Activated CD4-positive, alpha-beta memory T cell treated with anti-CD3 and anti-CD28 coated beads, Interleukin-2, amount 10 ng/mL, durations not matched to agents 7 days and 5 days (primary cell): Measurements from ENCODE around the gene RGS9BP. TPM values are rescaled to one million over a fixed set of nuclear protein-coding genes. Genes with fewer than 3 reads are reported as not detected.
"Not testable (repeated sequence)": the region's sequence is repeated elsewhere in the genome, so short reads cannot be mapped to it uniquely, and the experiment has no call there.

Experiments
- CTCF ChIA-PET: fragments of 350-600 bp; sonication (Branson Sonifier 250); formaldehyde crosslinking; loops from one replicate; lab custom pipeline; 2021; ENCODE audit warnings: antibody characterized with exemption, inconsistent platforms; lab: Charles Lee
- POLR2A ChIA-PET: fragments of 350-600 bp; sonication (Branson Sonifier 250); formaldehyde crosslinking; loops from one replicate; lab custom pipeline; 2021; ENCODE audit warnings: antibody characterized with exemption; lab: Charles Lee
- DNase-seq: peaks from one replicate; pipeline ENCODE4 v3.0.0-alpha.2; 2020
- H3K27ac Mint-ChIP-seq: one replicate; pipeline ENCODE4 v1.8.0; 2021; ENCODE audit warnings: mild to moderate bottlenecking, mixed read lengths
- H3K27me3 Mint-ChIP-seq: one replicate; pipeline ENCODE4 v1.8.0; 2021; ENCODE audit warnings: mixed read lengths
- H3K36me3 Mint-ChIP-seq: one replicate; pipeline ENCODE4 v1.8.0; 2021; ENCODE audit warnings: low read depth, mixed read lengths
- H3K4me1 Mint-ChIP-seq: one replicate; pipeline ENCODE4 v1.8.0; 2021; ENCODE audit warnings: mixed read lengths
- H3K4me3 Mint-ChIP-seq: one replicate; pipeline ENCODE4 v1.8.0; 2021; ENCODE audit warnings: mild to moderate bottlenecking, mixed read lengths
- H3K9me3 Mint-ChIP-seq: one replicate; pipeline ENCODE4 v1.8.0; 2021; ENCODE audit warnings: mixed read lengths
- total RNA-seq, 2 experiments: library from RNA; stranded (reverse); gene quantifications; one replicate each; pipeline ENCODE4 v1.2.3, GENCODE V29; 2021

Gene RGS9BP
- total RNA-seq, 2 experiments from 2014 or later, result 0.40 to 0.43 TPM

DNA sequence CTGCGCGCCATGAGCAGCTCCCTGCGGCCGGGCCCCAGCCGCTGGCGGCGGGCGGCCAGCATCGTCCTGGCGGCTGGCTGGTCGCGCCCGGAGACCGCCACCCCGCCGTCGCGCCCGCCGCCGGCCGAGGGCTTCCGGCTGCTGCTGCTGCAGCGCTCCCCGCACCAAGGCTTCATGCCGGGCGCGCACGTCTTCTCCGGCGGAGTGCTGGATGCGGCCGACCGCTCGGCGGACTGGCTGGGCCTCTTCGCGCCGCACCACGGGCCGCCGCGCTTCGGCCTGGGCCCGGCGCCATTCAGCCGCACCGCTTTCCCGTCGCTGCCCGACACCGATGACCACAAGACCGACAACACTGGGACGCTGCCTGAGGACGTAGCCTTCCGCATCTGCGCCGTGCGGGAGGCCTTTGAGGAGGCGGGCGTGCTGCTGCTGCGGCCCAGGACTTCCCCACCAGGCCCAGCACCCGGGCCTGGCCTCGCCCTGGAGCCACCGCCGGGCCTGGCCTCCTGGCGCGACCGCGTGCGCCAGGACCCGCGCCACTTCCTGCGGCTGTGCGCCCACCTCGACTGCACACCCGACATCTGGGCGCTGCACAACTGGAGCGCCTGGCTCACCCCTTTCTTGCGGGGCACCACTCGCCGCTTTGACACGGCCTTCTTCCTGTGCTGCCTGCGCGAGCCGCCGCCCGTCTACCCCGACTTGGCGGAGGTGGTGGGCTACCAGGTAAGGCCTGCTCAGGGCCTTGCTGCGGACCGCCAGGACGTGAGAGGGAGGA, 16.5 kb downstream of the RGS9BP start:
- peaks cover 53% of the 10 kb centered on the region for H3K4me1 Mint-ChIP-seq
- POLR2A ChIA-PET, result interaction anchor here (0.9 to 1.6 kb wide), 15 partner anchors 8 to 682 kb away, joined by 3 to 34 read pairs (median 6); partner anchors contain the start of genes ANKRD27, CEP89, DPY19L3 and FAAP24
- peak overlapping the region; percentile 89 for H3K4me3 Mint-ChIP-seq
- peaks cover 44% of the 10 kb centered on the region for H3K36me3 Mint-ChIP-seq
- no peaks in the 10 kb centered on the region for H3K27me3 Mint-ChIP-seq
- CTCF ChIA-PET, result interaction anchor here (0.6 to 2.1 kb wide), 6 partner anchors 16 to 485 kb away, joined by 3 to 7 read pairs (median 4); partner anchors contain the start of gene FAAP24
- peak; percentile 60 for DNase-seq
- H3K9me3 Mint-ChIP-seq, result peaks cover 4% of the 10 kb centered on the region
- H3K27ac Mint-ChIP-seq, result peak overlapping the region; percentile 85

- H3K4me3 Mint-ChIP-seq, result peak overlapping the region; percentile 89
- peaks cover 56% of the 10 kb centered on the region for H3K4me1 Mint-ChIP-seq
- no peak for DNase-seq
- ChIA-PET POLR2A (interaction anchor here (1.2 to 1.6 kb wide), 2 partner anchors 17 to 112 kb away, joined by 5 to 6 read pairs; partner anchors contain the start of genes ANKRD27, PDCD5 and RGS9BP), CTCF (no interaction called here)
- peaks cover 50% of the 10 kb centered on the region for H3K36me3 Mint-ChIP-seq
- no peaks in the 10 kb centered on the region for H3K27me3 Mint-ChIP-seq
- H3K9me3 Mint-ChIP-seq, result peaks cover 4% of the 10 kb centered on the region
- H3K27ac Mint-ChIP-seq, result peak overlapping the region; percentile 85
Measured at GRCh38 chr19:32692727-32693061, 17.0 kb downstream of the RGS9BP start.

GRCh38 chr19:32693151-32694108, 17.8 kb downstream of the RGS9BP start:
- H3K9me3 Mint-ChIP-seq, CTCF ChIA-PET, H3K27me3 Mint-ChIP-seq: not testable (repeated sequence)
- H3K4me3 Mint-ChIP-seq, result peak overlapping the region; percentile 89
- peak; percentile 49 for DNase-seq
- peaks cover 57% of the 10 kb centered on the region for H3K36me3 Mint-ChIP-seq
- POLR2A ChIA-PET, result interaction anchor here (1.2 to 1.6 kb wide), 4 partner anchors 17 to 113 kb away, joined by 3 to 6 read pairs (median 4); partner anchors contain the start of genes ANKRD27, PDCD5 and RGS9BP
- peaks cover 56% of the 10 kb centered on the region for H3K4me1 Mint-ChIP-seq
- H3K27ac Mint-ChIP-seq, result peak overlapping the region; percentile 85

- H3K9me3 Mint-ChIP-seq, DNase-seq, H3K27me3 Mint-ChIP-seq, CTCF ChIA-PET: not testable (repeated sequence)
- peaks cover 56% of the 10 kb centered on the region for H3K4me1 Mint-ChIP-seq
- POLR2A ChIA-PET, result interaction anchor here (1.2 to 1.3 kb wide), 2 partner anchors 17 to 18 kb away, joined by 3 to 4 read pairs; no protein-coding TSS in a partner anchor
- H3K27ac Mint-ChIP-seq, result peak overlapping the region; percentile 85
- H3K36me3 Mint-ChIP-seq, result peaks cover 66% of the 10 kb centered on the region
- peak overlapping the region; percentile 89 for H3K4me3 Mint-ChIP-seq
Measured at GRCh38 chr19:32694316-32694715, 18.7 kb downstream of the RGS9BP start.

- peak overlapping the region; percentile 85 for H3K27ac Mint-ChIP-seq
- H3K27me3 Mint-ChIP-seq, DNase-seq, POLR2A ChIA-PET, CTCF ChIA-PET, H3K4me3 Mint-ChIP-seq, H3K9me3 Mint-ChIP-seq: not testable (repeated sequence)
- peaks cover 56% of the 10 kb centered on the region for H3K4me1 Mint-ChIP-seq
- peaks cover 71% of the 10 kb centered on the region for H3K36me3 Mint-ChIP-seq
Measured at GRCh38 chr19:32694851-32695250, 19.2 kb downstream of the RGS9BP start.

DNA sequence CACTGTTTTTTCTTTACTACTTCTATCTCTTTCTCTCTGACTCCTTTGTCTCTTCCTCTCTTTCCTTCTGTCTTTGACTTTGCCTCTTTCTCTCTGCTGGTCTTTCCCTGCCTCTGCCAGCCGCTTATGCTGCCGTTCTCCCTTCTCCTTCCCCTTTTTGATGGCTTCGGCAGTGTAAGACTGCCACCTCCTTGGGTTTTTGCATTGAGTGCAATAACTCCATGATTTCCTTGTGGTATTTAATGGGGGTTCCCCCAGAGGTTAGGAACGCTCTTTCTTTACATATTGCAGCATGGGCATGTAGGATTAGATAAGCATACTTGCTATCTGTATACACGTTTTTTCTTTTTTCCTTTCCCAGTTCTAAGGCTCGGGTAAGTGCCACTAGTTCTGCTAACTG, 19.9 kb downstream of the RGS9BP start:
- H3K36me3 Mint-ChIP-seq, result peaks cover 78% of the 10 kb centered on the region
- not testable (repeated sequence) for H3K27ac Mint-ChIP-seq

DNA sequence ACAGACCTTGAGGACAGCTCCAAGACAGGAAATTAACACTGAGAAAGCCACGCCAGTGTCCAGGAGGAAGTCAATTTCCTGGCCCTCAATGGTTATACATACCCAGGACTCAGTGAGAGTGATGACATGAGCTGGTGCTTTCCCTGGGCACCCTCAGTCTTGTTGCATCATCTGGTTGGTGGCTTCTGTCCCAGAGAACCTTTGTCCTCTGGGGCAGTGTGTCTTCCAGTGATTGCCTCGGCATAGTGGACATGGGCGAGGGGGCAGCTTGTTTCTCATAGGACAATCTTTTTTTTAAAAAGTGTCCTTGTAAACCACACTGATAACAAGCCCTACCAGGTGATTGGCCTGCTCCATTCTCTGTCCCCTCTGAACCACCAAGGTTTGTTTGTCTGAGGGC, 21.1 kb downstream of the RGS9BP start:
- H3K36me3 Mint-ChIP-seq, result peaks cover 87% of the 10 kb centered on the region
- DNase-seq, CTCF ChIA-PET, H3K4me3 Mint-ChIP-seq, H3K9me3 Mint-ChIP-seq, POLR2A ChIA-PET, H3K27ac Mint-ChIP-seq, H3K27me3 Mint-ChIP-seq: not testable (repeated sequence)
- peaks cover 42% of the 10 kb centered on the region for H3K4me1 Mint-ChIP-seq

More for the DNA sequence above, 19.9 kb downstream of the RGS9BP start:
- DNase-seq, POLR2A ChIA-PET, H3K4me3 Mint-ChIP-seq, H3K9me3 Mint-ChIP-seq, H3K27me3 Mint-ChIP-seq, CTCF ChIA-PET: not testable (repeated sequence)
- H3K4me1 Mint-ChIP-seq, result peaks cover 53% of the 10 kb centered on the region

- CTCF ChIA-PET, H3K27me3 Mint-ChIP-seq, H3K27ac Mint-ChIP-seq, H3K4me3 Mint-ChIP-seq, DNase-seq: not testable (repeated sequence)
- peaks cover 22% of the 10 kb centered on the region for H3K9me3 Mint-ChIP-seq
- POLR2A ChIA-PET, result interaction anchor here (1.3 to 1.9 kb wide), 2 partner anchors 9 to 17 kb away, joined by 4 to 7 read pairs; partner anchors contain the start of gene NUDT19
- peaks cover 17% of the 10 kb centered on the region for H3K4me1 Mint-ChIP-seq
- peaks cover 91% of the 10 kb centered on the region for H3K36me3 Mint-ChIP-seq
Measured at GRCh38 chr19:32700129-32700528, 24.5 kb downstream of the RGS9BP start.

- peaks cover 3% of the 10 kb centered on the region for H3K4me1 Mint-ChIP-seq
- H3K4me3 Mint-ChIP-seq, result no peak overlapping the region
- CTCF ChIA-PET, result no interaction called here
- H3K27me3 Mint-ChIP-seq, result no peaks in the 10 kb centered on the region
- H3K36me3 Mint-ChIP-seq, result peaks cover 88% of the 10 kb centered on the region
- POLR2A ChIA-PET, result no interaction called here
- H3K27ac Mint-ChIP-seq, result no peak overlapping the region
- H3K9me3 Mint-ChIP-seq, result peaks cover 27% of the 10 kb centered on the region
- no peak for DNase-seq
Measured at GRCh38 chr19:32702010-32702409, 26.4 kb downstream of the RGS9BP start.

DNA sequence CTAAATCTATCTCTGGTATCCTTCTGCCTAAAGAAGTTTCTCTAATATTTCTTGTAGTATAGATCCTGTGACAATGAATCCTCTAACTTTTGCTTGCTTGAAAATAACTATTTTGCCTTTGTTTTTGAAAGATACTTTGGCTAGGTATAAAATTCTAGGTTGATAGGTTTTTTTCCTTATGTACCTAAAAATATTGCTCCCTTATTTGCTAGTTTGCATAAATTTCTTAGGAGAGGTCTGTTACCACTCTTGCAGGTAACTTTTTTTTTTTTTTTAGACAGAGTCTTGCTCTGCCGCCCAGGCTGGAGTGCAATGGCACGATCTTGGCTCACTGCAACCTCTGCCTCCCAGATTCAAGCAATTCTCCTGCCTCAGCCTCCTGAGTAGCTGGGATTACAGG, 28.4 kb downstream of the RGS9BP start:
- H3K9me3 Mint-ChIP-seq, result peaks cover 27% of the 10 kb centered on the region
- POLR2A ChIA-PET, result interaction anchor here (1.3 kb wide), 1 partner anchor 12 kb away, joined by 6 read pairs; the partner anchor contains the start of gene NUDT19

DNA sequence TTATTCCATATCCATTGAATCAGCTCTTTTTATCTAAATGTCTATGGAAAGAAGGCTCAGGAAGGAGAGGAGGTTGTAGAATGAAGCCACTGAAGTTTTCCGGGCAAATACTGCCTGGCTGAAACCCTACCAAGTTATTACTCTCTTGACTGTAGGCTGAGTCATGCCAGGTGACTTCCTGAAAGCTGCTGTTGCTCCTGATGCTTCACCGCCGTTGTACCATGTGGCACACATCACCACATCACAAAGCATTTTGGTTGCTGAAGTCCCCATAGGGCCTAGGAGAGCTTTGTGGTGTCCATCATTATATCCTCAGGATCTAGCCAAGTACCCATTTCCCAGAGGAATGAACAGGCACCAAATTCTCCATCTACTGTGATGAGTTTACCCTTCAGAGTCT, 32.8 kb downstream of the RGS9BP start:
- peaks cover 57% of the 10 kb centered on the region for H3K36me3 Mint-ChIP-seq
- peak overlapping the region; percentile 40 for H3K27ac Mint-ChIP-seq
- peaks cover 11% of the 10 kb centered on the region for H3K9me3 Mint-ChIP-seq
- DNase-seq, result peak; percentile 30
- POLR2A ChIA-PET, result interaction anchor here (1.0 kb wide), 1 partner anchor 9 kb away, joined by 3 read pairs; no protein-coding TSS in a partner anchor
- no peaks in the 10 kb centered on the region for H3K27me3 Mint-ChIP-seq
- CTCF ChIA-PET, result interaction anchor here (0.7 kb wide), 1 partner anchor 1651 kb away, joined by 3 read pairs; no protein-coding TSS in a partner anchor
- peaks cover 11% of the 10 kb centered on the region for H3K4me1 Mint-ChIP-seq
- no peak overlapping the region for H3K4me3 Mint-ChIP-seq

More for the DNA sequence above, 28.4 kb downstream of the RGS9BP start:
- CTCF ChIA-PET, DNase-seq, H3K4me3 Mint-ChIP-seq, H3K27ac Mint-ChIP-seq, H3K27me3 Mint-ChIP-seq: not testable (repeated sequence)
- Mint-ChIP-seq H3K36me3 (peaks cover 82% of the 10 kb centered on the region), H3K4me1 (peaks cover 11% of the 10 kb centered on the region)

DNA sequence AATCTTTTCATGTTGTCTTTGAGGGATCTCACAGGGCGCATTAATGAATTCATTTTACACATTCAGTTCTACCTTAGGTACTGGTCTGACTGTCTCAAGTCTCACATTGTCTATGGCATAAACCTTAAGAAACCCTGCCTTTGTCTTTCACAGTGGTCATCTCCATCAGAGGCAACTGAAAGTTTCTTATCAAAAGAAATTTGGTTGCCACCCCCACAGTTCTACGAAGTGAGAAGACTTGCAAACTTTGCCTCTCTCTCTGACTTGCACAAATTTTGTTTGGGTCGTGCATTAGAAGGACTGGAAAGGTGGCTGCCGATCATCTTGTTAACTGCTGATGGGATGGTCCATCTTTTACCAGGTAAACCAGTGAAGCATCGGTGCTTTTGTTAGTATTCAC, 33.4 kb downstream of the RGS9BP start:
- Mint-ChIP-seq H3K36me3 (peaks cover 57% of the 10 kb centered on the region), H3K27ac (peak overlapping the region; percentile 40), H3K4me3 (no peak overlapping the region), H3K27me3 (no peaks in the 10 kb centered on the region), H3K9me3 (peaks cover 8% of the 10 kb centered on the region), H3K4me1 (peaks cover 11% of the 10 kb centered on the region)
- CTCF ChIA-PET, result no interaction called here
- POLR2A ChIA-PET, result interaction anchor here (1.0 kb wide), 1 partner anchor 8 kb away, joined by 3 read pairs; no protein-coding TSS in a partner anchor
- no peak for DNase-seq
